ENCODE results near the gene TTL. TPM values are rescaled to one million over a fixed set of nuclear protein-coding genes. Genes with fewer than 3 reads are reported as not detected.

Gene TTL
- total RNA-seq, 1 experiment from 2014 or later, result 53.7 TPM

- TSS peak; percentile 48 for BruUV-seq (replicated peaks)
- DNase-seq (ENCODE audit: unreplicated experiment), result peak; percentile 47
- Mint-ChIP-seq H3K9me3 (ENCODE audit: unreplicated experiment) (no peaks in the 10 kb centered on the region), H3K27ac (ENCODE audit: low read depth, unreplicated experiment) (peak overlapping the region; percentile 54), H3K36me3 (ENCODE audit: insufficient read depth, unreplicated experiment) (peaks cover 9% of the 10 kb centered on the region), H3K4me3 (ENCODE audit: unreplicated experiment) (peak overlapping the region; percentile 88), H3K27me3 (ENCODE audit: insufficient read depth, unreplicated experiment) (no peaks in the 10 kb centered on the region), H3K4me1 (ENCODE audit: insufficient read depth, unreplicated experiment) (peaks cover 15% of the 10 kb centered on the region)
- TF ChIP-seq CTCF (IDR thresholded peaks at IDR 0.05; ENCODE audit: unreplicated experiment), result no peak
- ChIA-PET CTCF (interaction anchor here (0.8 to 2.4 kb wide), 4 partner anchors 11 to 458 kb away, joined by 3 to 14 read pairs (median 3); no protein-coding TSS in a partner anchor), POLR2A (interaction anchor here (0.5 to 5.9 kb wide), 11 partner anchors 10 to 716 kb away, joined by 3 to 42 read pairs (median 5); partner anchors contain the start of genes CHCHD5 and POLR1B)
- intact Hi-C loops (cut with micrococcal nuclease), result no loop called here
Measured at GRCh38 chr2:112482309-112483041, 519 bp downstream of the TTL start.

DNA sequence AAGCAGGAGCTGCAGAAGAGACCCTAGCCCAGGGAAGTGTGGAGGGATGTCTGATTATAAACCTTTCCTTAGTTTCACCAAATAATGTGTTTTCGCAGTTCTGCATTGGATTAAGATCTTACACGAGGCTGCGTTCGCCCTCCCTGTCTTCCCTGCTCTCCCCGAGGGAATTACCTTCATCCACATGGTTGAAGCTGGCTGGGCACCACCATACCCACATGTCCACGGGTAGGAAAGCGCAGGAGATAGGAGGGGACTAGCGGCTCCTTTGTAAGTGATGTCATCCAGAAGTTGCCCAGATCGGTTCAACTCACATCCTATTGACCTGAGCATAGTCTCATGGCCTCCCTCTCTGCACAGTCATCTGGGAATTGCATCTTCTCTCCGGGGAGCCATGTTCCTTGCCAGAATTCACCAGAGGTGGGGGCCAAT, 1.1 kb downstream of the TTL start:
- intact Hi-C loops (cut with micrococcal nuclease), result no loop called here
- POLR2A ChIA-PET, result interaction anchor here (0.7 to 5.9 kb wide), 12 partner anchors 10 to 715 kb away, joined by 3 to 42 read pairs (median 5); partner anchors contain the start of genes CHCHD5, IL1B and POLR1B
- Mint-ChIP-seq H3K36me3 (ENCODE audit: insufficient read depth, unreplicated experiment) (peaks cover 9% of the 10 kb centered on the region), H3K9me3 (ENCODE audit: unreplicated experiment) (no peaks in the 10 kb centered on the region), H3K27ac (ENCODE audit: low read depth, unreplicated experiment) (peak overlapping the region; percentile 54), H3K4me1 (ENCODE audit: insufficient read depth, unreplicated experiment) (peaks cover 15% of the 10 kb centered on the region), H3K4me3 (ENCODE audit: unreplicated experiment) (peak overlapping the region; percentile 88), H3K27me3 (ENCODE audit: insufficient read depth, unreplicated experiment) (no peaks in the 10 kb centered on the region)
- peak; percentile 50 for DNase-seq (ENCODE audit: unreplicated experiment)
- CTCF ChIA-PET, result interaction anchor here (0.7 to 2.4 kb wide), 5 partner anchors 9 to 457 kb away, joined by 3 to 14 read pairs (median 3); no protein-coding TSS in a partner anchor
- no peak for TF ChIP-seq CTCF (IDR thresholded peaks at IDR 0.05; ENCODE audit: unreplicated experiment)
- no TSS peak for BruUV-seq (replicated peaks)

- peaks cover 15% of the 10 kb centered on the region for H3K4me1 Mint-ChIP-seq (ENCODE audit: insufficient read depth, unreplicated experiment)
- H3K27me3 Mint-ChIP-seq (ENCODE audit: insufficient read depth, unreplicated experiment), result no peaks in the 10 kb centered on the region
- intact Hi-C loops (cut with micrococcal nuclease), result no loop called here
- peak overlapping the region; percentile 54 for H3K27ac Mint-ChIP-seq (ENCODE audit: low read depth, unreplicated experiment)
- BruUV-seq (replicated peaks), result no TSS peak
- ChIA-PET CTCF (interaction anchor here (0.7 to 2.4 kb wide), 5 partner anchors 10 to 596 kb away, joined by 3 to 14 read pairs (median 3); no protein-coding TSS in a partner anchor), POLR2A (interaction anchor here (0.6 to 5.9 kb wide), 7 partner anchors 9 to 209 kb away, joined by 3 to 42 read pairs (median 9); partner anchors contain the start of genes CHCHD5 and POLR1B)
- peaks cover 9% of the 10 kb centered on the region for H3K36me3 Mint-ChIP-seq (ENCODE audit: insufficient read depth, unreplicated experiment)
- peak; percentile 20 for DNase-seq (ENCODE audit: unreplicated experiment)
- TF ChIP-seq CTCF (IDR thresholded peaks at IDR 0.05; ENCODE audit: unreplicated experiment), result no peak
- no peaks in the 10 kb centered on the region for H3K9me3 Mint-ChIP-seq (ENCODE audit: unreplicated experiment)
- peak overlapping the region; percentile 88 for H3K4me3 Mint-ChIP-seq (ENCODE audit: unreplicated experiment)
Measured at GRCh38 chr2:112483831-112484230, 1.9 kb downstream of the TTL start.

- no TSS peak for BruUV-seq (replicated peaks)
- no peak for DNase-seq (ENCODE audit: unreplicated experiment)
- Mint-ChIP-seq H3K27me3 (ENCODE audit: insufficient read depth, unreplicated experiment) (no peaks in the 10 kb centered on the region), H3K27ac (ENCODE audit: low read depth, unreplicated experiment) (peak overlapping the region; percentile 9), H3K4me3 (ENCODE audit: unreplicated experiment) (no peak overlapping the region), H3K36me3 (ENCODE audit: insufficient read depth, unreplicated experiment) (peaks cover 15% of the 10 kb centered on the region), H3K9me3 (ENCODE audit: unreplicated experiment) (no peaks in the 10 kb centered on the region), H3K4me1 (ENCODE audit: insufficient read depth, unreplicated experiment) (peaks cover 10% of the 10 kb centered on the region)
- POLR2A ChIA-PET, result no interaction called here
- CTCF ChIA-PET, result interaction anchor here (0.5 to 1.3 kb wide), 4 partner anchors 97 to 364 kb away, joined by 3 to 4 read pairs (median 3); partner anchors contain the start of gene ZC3H8
- intact Hi-C loops (cut with micrococcal nuclease), result no loop called here
- no peak for TF ChIP-seq CTCF (IDR thresholded peaks at IDR 0.05; ENCODE audit: unreplicated experiment)
Measured at GRCh38 chr2:112485849-112486248, 3.9 kb downstream of the TTL start.

All from MCF 10A (cell line).